Activated T-cell treated with anti-CD3 and anti-CD28 coated beads, Interleukin-2, amount 50 U/mL, for 4 hours (primary cell): Measurements from ENCODE around the gene C20orf173. TPM values are rescaled to one million over a fixed set of nuclear protein-coding genes. Genes with fewer than 3 reads are reported as not detected.
"Not testable (repeated sequence)": the region's sequence is repeated elsewhere in the genome, so short reads cannot be mapped to it uniquely, and the experiment has no call there.

Source experiments
- ATAC-seq, 2 donors: fragments of 200-7000 bp; cut with Tn5 transposase; one replicate each; pipeline ENCODE4 v1.10.0; 2021
- DNase-seq: peaks from one replicate; pipeline ENCODE4 v3.0.0-alpha.2; 2020
- H3K27me3 Mint-ChIP-seq: one replicate; pipeline ENCODE4 v1.8.0; 2021; ENCODE audit warnings: low read depth, mixed read lengths
- H3K36me3 Mint-ChIP-seq: one replicate; pipeline ENCODE4 v1.8.0; 2022; ENCODE audit warnings: mixed read lengths; ENCODE audit not compliant: insufficient read depth
- H3K4me1 Mint-ChIP-seq: one replicate; pipeline ENCODE4 v1.8.0; 2021; ENCODE audit warnings: low read depth, mixed read lengths
- H3K4me3 Mint-ChIP-seq: one replicate; pipeline ENCODE4 v1.8.0; 2021; ENCODE audit warnings: mild to moderate bottlenecking, moderate library complexity, mixed read lengths
- H3K9me3 Mint-ChIP-seq: one replicate; pipeline ENCODE4 v1.8.0; 2021; ENCODE audit warnings: mixed read lengths
- total RNA-seq, 3 donors: library from RNA; stranded (reverse); gene quantifications; one replicate each; pipeline ENCODE4 v1.2.1, GENCODE V29; 2021

Gene C20orf173
- total RNA-seq, 3 donors from 2014 or later: not detected

DNA sequence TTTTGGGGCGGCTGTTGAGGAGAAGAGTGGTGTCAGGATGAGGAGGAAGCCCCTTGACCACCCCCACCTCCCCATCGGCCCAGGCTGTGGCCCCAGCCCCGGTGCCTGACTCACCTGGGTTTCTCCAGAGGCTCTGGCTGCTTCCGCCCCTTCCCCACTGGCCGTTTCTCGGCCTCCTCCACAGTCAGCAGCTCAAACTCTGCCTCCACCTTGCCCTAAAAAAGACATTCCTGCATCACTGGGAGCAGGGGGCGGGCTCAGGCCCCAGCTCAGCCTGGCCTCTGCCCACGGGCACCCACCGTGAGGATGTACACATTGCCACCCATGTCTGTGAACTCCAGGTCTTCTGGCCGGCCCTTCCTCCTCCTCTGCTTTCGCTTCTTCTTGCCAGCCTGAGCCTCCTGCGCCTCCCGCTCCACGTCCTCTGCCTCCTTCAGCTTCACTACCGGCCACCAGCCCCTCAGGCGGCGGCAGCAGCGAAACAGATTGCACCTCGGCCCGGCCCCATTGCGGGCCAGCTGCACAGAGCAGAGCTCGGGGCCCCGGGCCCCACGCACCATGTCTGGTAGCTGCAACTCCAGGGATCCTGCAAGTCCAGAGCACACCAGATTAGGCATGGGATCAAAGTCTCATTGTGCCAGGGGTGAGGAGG, 29.7 kb upstream of the C20orf173 start:
- Mint-ChIP-seq H3K4me3 (no peak overlapping the region), H3K36me3 (peaks cover 20% of the 10 kb centered on the region), H3K4me1 (no peaks in the 10 kb centered on the region), H3K27me3 (no peaks in the 10 kb centered on the region), H3K9me3 (no peaks in the 10 kb centered on the region)
- DNase-seq (no peak), ATAC-seq (no peak)

DNA sequence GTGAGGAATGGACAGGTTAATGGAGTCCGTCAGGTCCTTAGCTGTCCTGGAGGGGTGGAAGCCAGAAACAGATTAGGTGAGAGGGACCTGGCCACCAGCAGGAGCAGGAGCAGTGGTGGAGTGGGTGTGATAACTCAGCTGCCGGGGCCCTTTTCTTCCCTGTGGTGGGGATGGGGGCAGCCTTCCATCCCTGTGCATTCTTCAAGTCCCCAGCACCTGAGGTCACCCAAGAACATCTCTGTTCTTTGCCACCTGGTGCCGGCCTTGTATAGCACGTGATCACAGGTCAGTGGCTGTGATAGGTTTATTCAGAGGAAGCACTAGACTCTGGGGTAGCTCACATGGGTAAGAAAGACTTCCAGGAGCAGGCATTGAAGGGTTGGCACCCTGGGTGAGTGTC, 29.0 kb upstream of the C20orf173 start:
- no peaks in the 10 kb centered on the region for H3K27me3 Mint-ChIP-seq
- peaks cover 20% of the 10 kb centered on the region for H3K36me3 Mint-ChIP-seq
- H3K4me1 Mint-ChIP-seq: no peaks in the 10 kb centered on the region
- DNase-seq (no peak), ATAC-seq (no peak)
- no peaks in the 10 kb centered on the region for H3K9me3 Mint-ChIP-seq
- no peak overlapping the region for H3K4me3 Mint-ChIP-seq

DNA sequence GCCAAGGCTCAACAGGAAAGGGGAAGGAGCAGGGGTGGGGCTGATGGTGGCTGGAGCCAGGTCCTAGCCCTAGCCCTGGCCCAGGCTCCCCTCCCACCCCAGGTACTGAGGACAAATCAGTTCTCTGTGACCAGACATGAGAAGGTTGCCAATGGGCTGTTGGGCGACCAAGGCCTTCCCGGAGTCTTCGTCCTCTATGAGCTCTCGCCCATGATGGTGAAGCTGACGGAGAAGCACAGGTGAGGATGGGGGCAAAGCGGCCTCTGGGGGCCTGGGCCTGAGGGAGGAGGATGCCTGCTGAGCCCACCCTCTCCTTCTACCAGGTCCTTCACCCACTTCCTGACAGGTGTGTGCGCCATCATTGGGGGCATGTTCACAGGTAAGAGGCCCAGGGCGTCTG, 27.4 kb upstream of the C20orf173 start:
- Mint-ChIP-seq H3K27me3 (no peaks in the 10 kb centered on the region), H3K4me1 (no peaks in the 10 kb centered on the region), H3K4me3 (no peak overlapping the region), H3K9me3 (no peaks in the 10 kb centered on the region), H3K36me3 (peaks cover 20% of the 10 kb centered on the region)
- no peak for ATAC-seq
- no peak for DNase-seq

DNA sequence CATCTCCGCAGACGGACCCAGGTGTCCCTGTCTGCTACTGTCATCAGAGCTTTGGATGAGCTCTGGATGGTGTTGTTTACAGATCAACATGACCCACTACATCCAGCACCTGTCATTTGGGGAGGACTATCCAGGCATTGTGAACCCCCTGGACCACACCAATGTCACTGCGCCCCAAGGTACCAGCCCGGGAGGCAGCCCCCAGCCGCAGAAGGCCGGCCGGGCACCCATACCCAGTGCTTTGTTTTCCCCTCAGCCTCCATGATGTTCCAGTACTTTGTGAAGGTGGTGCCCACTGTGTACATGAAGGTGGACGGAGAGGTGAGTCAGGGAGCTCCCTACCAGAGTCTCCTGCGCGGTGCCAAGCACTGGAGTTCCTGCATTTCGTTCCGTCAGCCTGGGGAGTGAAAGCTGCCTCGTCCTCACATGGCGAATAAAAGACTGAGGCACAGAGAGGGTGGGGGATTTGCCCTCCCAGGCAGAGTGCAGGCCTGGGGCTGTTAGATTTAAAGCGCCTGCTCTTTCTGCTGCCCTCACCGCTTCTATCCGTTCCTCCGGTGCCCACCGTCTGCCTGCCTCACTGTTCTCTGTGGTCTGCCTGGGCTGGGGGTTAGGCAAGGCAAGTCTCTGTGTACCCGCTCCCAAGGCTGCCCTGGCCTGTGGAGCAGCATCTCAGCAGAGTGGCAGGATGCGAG, 26.6 kb upstream of the C20orf173 start:
- Mint-ChIP-seq H3K36me3 (peaks cover 20% of the 10 kb centered on the region), H3K4me1 (no peaks in the 10 kb centered on the region), H3K4me3 (no peak overlapping the region), H3K9me3 (no peaks in the 10 kb centered on the region), H3K27me3 (no peaks in the 10 kb centered on the region)
- no peak for DNase-seq
- no peak for ATAC-seq

DNA sequence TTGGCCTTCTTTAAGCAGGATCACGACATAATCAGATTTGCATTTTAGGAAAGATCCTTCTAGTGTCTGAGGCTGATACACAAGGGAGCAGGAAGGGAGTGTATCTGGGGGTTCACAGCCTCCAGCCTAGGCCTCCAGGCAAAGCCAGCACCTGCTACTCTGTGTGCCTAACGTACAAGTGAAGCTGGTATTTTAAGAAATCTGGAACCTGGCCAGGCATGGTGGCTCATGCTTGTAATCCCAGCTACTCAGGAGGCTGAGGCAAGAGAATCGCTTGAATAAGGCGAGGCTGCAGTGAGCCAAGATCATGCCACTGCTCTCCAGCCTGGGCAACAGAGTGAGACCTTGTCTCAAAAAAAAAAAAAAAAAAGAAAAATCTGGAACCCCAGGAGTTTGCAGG, 26.0 kb upstream of the C20orf173 start:
- peaks cover 20% of the 10 kb centered on the region for H3K36me3 Mint-ChIP-seq
- not testable (repeated sequence) for H3K4me1 Mint-ChIP-seq, H3K9me3 Mint-ChIP-seq, DNase-seq, ATAC-seq, H3K27me3 Mint-ChIP-seq, H3K4me3 Mint-ChIP-seq

DNA sequence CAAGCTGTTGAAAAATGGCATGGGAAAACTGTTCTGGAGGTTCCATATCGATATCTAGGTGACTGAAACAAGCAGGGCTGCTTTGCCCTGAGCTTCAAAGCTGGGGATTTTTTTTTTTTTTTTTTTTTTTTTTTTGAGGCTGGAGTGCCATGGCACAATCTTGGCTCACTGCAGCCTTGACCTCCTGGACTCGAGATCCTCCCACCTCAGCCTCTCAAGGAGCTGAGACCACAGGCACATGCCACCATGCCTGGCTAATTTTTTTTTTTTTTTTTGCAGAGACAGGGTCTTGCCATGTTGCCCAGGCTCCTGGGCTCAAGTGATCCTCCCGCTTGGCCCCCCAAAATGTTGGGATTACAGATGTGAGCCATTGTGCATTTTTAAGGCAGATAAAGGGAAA, 23.5 kb upstream of the C20orf173 start:
- no peaks in the 10 kb centered on the region for H3K27me3 Mint-ChIP-seq
- no peak for ATAC-seq
- H3K4me3 Mint-ChIP-seq: no peak overlapping the region
- no peaks in the 10 kb centered on the region for H3K9me3 Mint-ChIP-seq
- H3K4me1 Mint-ChIP-seq: no peaks in the 10 kb centered on the region
- peaks cover 29% of the 10 kb centered on the region for H3K36me3 Mint-ChIP-seq
- no peak for DNase-seq

DNA sequence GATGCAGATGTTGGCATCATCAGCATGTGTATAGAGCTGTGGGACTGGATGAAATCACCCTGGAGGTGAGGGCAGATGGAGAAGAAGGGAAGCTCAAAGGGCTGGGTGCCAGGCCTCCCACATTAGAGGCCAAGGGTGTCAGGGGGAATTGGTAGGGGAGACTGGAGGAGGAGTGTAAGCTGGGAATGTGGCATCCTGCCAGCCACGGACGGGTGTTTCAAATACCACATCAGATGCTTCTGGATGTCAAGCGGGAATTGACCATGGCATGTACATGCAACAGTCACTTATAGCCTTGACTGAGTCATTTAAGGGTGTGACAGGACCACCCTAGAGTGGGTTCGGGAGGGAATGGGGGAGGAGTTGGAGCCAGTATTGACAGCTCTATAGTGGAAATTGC, 22.1 kb upstream of the C20orf173 start:
- Mint-ChIP-seq H3K4me3 (no peak overlapping the region), H3K9me3 (no peaks in the 10 kb centered on the region), H3K27me3 (no peaks in the 10 kb centered on the region), H3K36me3 (peaks cover 26% of the 10 kb centered on the region), H3K4me1 (no peaks in the 10 kb centered on the region)
- ATAC-seq (no peak), DNase-seq (no peak)

DNA sequence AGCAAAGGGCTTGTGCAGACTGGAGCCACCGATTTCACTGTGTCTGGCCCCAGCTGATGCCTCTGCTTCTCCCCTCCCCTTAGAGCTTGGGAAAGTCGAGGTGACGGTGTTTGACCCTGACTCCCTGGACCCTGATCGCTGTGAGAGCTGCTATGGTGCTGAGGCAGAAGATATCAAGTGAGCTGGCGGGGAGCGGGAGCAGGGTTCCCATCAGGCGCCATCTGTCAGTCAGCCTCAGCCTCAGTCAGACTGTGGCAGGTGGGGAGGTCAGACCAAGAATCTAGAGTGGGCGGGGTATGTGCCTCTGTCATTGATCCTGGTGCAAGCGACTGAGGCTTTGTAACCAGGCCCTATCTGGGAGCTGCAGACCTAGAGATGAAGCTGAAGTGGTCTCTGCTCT, 17.9 kb upstream of the C20orf173 start:
- peaks cover 8% of the 10 kb centered on the region for H3K4me1 Mint-ChIP-seq
- H3K36me3 Mint-ChIP-seq: peaks cover 19% of the 10 kb centered on the region
- ATAC-seq (no peak), DNase-seq (no peak)
- no peak overlapping the region for H3K4me3 Mint-ChIP-seq
- no peaks in the 10 kb centered on the region for H3K9me3 Mint-ChIP-seq
- no peaks in the 10 kb centered on the region for H3K27me3 Mint-ChIP-seq

DNA sequence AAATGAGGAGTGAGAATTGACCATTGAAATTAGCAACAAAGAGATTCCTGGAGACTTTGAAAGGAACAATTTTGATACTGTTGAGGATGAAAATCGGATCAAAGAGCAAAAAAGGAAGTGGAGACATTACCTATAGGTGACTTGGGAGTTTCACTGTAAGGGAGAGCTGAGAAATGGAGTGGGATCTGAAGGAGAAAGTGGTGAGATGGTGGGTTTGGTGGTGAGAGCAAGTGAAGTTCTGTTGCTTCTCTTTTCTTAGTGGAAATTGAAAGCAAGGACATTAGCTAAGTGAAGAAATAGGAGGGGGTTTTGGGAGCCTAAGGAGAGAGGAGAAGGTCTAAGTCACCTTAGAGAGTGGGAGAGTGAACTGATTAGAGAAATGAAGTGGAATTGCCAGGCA, 16.7 kb upstream of the C20orf173 start:
- no peaks in the 10 kb centered on the region for H3K27me3 Mint-ChIP-seq
- H3K9me3 Mint-ChIP-seq: no peaks in the 10 kb centered on the region
- no peak for ATAC-seq
- H3K36me3 Mint-ChIP-seq: peaks cover 19% of the 10 kb centered on the region
- H3K4me3 Mint-ChIP-seq: no peak overlapping the region
- H3K4me1 Mint-ChIP-seq: peaks cover 13% of the 10 kb centered on the region
- DNase-seq: no peak

DNA sequence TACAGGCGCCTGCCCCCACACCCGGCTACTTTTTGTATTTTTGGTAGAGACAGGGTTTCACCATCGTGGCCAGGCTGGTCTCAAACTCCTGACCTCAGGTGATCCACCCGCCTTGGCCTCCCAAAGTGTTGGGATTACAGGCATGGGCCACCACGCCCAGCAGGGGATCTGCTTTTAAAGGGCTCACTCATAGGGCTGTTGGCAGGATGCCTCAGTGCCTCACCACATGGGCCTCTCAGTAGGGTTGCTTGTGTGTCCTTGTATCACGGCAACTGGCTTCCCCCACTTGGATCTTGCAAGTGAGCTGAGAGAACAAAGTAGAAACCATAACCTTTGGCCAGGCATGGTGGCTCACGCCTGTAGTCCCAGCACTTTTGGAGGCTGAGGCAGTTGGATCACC, 15.5 kb upstream of the C20orf173 start:
- ATAC-seq: not testable (repeated sequence)

DNA sequence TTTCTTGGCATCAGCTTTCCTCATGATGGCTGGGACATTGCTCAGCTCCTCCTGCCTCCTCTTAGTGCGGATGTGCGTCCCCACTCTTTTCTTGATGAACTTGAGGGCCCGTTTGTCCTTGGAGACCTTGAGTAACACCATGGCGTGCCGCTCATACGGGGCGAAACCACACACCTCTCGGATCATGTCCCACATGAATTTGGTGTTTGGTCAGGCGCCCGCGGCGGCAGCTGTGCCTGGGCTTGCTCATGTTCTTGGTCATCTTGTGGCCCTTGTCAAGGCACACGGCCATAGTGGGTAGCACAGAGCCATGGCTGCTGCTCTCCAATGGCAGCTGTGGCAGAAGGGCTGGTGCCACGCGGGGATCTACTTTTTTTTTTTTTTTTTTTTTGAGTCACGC, 15.0 kb upstream of the C20orf173 start:
- Mint-ChIP-seq H3K9me3 (no peaks in the 10 kb centered on the region), H3K27me3 (no peaks in the 10 kb centered on the region), H3K36me3 (peaks cover 15% of the 10 kb centered on the region), H3K4me1 (peaks cover 15% of the 10 kb centered on the region), H3K4me3 (no peak overlapping the region)
- no peak for DNase-seq
- no peak for ATAC-seq

More for the DNA sequence above, 15.5 kb upstream of the C20orf173 start:
- H3K27me3 Mint-ChIP-seq, DNase-seq, H3K9me3 Mint-ChIP-seq, H3K4me3 Mint-ChIP-seq: not testable (repeated sequence)
- H3K36me3 Mint-ChIP-seq: peaks cover 17% of the 10 kb centered on the region
- H3K4me1 Mint-ChIP-seq: peaks cover 15% of the 10 kb centered on the region

DNA sequence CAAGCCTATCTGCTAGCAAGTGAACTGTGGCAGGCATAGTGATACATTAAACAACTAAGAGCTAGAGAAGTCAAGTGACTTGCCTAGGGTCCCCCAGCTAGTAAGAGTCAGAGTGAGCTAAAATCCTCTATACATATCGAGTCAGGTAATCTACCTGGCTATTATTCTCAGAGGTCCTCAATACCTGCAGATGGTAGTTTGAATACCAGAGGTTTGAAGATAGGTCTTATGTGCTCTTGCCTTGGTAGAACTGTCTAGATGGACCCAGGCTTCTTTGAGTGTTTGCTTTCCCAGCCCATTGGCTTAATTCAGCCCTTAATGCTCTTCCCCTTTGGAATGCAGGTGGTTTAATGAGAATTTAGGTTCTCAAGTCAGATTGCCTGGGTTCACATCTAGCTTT, 13.5 kb upstream of the C20orf173 start:
- peaks cover 10% of the 10 kb centered on the region for H3K36me3 Mint-ChIP-seq
- H3K9me3 Mint-ChIP-seq: no peaks in the 10 kb centered on the region
- ATAC-seq (no peak), DNase-seq (no peak)
- H3K27me3 Mint-ChIP-seq: no peaks in the 10 kb centered on the region
- H3K4me1 Mint-ChIP-seq: peaks cover 15% of the 10 kb centered on the region
- H3K4me3 Mint-ChIP-seq: peak overlapping the region; percentile 88

DNA sequence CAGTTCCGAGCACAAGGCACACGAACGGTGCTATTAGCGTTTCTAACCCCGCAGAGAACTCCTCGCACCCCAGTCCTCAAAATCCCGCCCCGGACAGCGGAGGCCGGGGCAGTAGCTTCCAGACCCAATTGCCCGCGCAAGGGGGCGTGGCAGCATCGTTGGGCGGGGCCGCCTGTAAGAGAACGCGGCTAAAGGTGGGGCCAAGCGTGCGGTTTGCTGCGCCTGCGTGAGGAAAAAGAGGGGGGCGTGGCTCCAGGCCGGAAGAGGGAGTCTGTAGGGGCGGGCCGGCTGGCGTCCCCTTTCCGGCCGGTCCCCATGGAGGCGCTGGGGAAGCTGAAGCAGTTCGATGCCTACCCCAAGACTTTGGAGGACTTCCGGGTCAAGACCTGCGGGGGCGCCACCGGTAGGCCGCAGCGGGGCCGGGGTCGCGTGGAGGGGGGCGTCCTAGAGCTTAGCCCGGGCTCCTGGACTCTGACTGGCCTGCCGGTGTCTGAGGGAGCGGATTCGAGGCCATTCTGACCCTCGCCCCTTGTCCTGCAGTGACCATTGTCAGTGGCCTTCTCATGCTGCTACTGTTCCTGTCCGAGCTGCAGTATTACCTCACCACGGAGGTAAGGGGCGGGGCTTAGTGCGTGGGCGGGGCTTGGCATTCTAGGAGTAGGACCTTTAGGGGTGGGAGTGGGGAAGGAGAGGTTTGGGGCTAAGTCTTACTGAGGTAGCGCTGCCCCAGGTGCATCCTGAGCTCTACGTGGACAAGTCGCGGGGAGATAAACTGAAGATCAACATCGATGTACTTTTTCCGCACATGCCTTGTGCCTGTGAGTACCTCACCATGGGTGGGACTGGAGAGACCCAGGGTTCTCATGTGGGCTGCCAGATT, 12.6 kb upstream of the C20orf173 start, which contains the start of gene ERGIC3:
ERGIC3 (plus strand) TSS at position 296 of the 880 bp plus-strand sequence; CDS start at position 316, 20 bp downstream.
- peak within 1 kb of the TSS; percentile 88 for H3K4me3 Mint-ChIP-seq
- no peaks in the 10 kb centered on the region for H3K9me3 Mint-ChIP-seq
- no peaks in the 10 kb centered on the region for H3K27me3 Mint-ChIP-seq
- H3K36me3 Mint-ChIP-seq: peaks cover 10% of the 10 kb centered on the region
- ATAC-seq: peak; percentile 99
- peaks cover 15% of the 10 kb centered on the region for H3K4me1 Mint-ChIP-seq
- peak; percentile 97 for DNase-seq

DNA sequence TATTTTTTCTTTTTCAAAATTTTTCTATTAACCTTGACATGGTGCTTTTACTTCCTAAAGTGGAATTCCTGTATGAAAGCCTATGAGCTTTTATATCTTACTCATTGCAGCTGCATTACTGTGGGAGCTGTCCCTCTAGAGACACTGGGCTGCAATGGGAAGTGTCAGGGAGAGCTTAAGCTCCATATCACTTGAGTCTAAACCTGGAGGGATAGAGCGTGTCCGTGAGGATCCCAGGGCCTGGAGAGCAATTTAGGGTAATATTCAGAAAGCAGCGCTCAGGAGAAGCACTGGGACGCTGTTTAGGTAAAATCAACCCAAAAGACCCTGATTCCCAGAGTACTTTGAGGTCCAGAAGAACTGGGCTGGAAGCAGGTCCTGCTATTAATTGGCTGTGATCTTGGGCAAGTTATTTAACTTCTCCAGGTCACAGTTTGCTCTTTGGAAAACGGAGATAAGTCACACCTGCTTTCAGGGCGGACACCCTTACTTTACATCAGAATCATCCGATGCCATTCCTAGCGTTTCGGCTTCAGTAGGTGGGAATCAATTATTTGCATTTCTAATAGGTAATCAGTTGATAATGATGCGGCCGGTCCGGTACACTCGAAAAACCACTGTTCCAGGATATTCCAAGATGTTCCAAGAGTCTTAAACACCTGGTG, 11.8 kb upstream of the C20orf173 start:
- H3K4me1 Mint-ChIP-seq: peaks cover 15% of the 10 kb centered on the region
- H3K36me3 Mint-ChIP-seq: peaks cover 10% of the 10 kb centered on the region
- ATAC-seq (no peak), DNase-seq (no peak)
- H3K27me3 Mint-ChIP-seq: no peaks in the 10 kb centered on the region
- peak overlapping the region; percentile 88 for H3K4me3 Mint-ChIP-seq
- H3K9me3 Mint-ChIP-seq: no peaks in the 10 kb centered on the region
